ENCODE results near the gene AQR. TPM values are rescaled to one million over a fixed set of nuclear protein-coding genes. Genes with fewer than 3 reads are reported as not detected.
"Not testable (repeated sequence)": the region's sequence is repeated elsewhere in the genome, so short reads cannot be mapped to it uniquely, and the experiment has no call there.

Gene AQR
- total RNA-seq, 1 donor from 2014 or later = 21.9 TPM

GRCh38 chr15:34808016-34808415 lies 161.5 kb downstream of the AQR start:
- no peak overlapping the region for H3K27ac ChIP-seq
- H3K36me3 ChIP-seq = no peaks in the 10 kb centered on the region
- TF ChIP-seq POLR2A (IDR thresholded peaks at IDR 0.05) = no peak
- no peak for TF ChIP-seq POLR2AphosphoS5 (IDR thresholded peaks at IDR 0.05; ENCODE audit: insufficient read depth in 1 of 2, low read depth in 1 of 2)
- H3K27me3 ChIP-seq = no peaks in the 10 kb centered on the region
- DNase-seq (ENCODE audit: extremely low spot score in 2 of 2) = no peak
- H3K4me3 ChIP-seq = no peak overlapping the region
- no peaks in the 10 kb centered on the region for H3K9me3 ChIP-seq
- H3K4me1 ChIP-seq = no peaks in the 10 kb centered on the region
- intact Hi-C loops (cut with DNase I) = no loop called here

- H3K9me3 ChIP-seq; intact Hi-C loops (cut with DNase I); H3K36me3 ChIP-seq; H3K4me1 ChIP-seq; H3K27me3 ChIP-seq; H3K4me3 ChIP-seq; DNase-seq (ENCODE audit: extremely low spot score in 2 of 2); H3K27ac ChIP-seq: not testable (repeated sequence)
Observed at GRCh38 chr15:34807241-34807640, 162.3 kb downstream of the AQR start.

- no peaks in the 10 kb centered on the region for H3K9me3 ChIP-seq
- H3K4me1 ChIP-seq = no peaks in the 10 kb centered on the region
- H3K4me3 ChIP-seq = no peak overlapping the region
- DNase-seq (ENCODE audit: extremely low spot score in 2 of 2) = no peak
- TF ChIP-seq POLR2A (IDR thresholded peaks at IDR 0.05) = no peak
- no peak for TF ChIP-seq CTCF (IDR thresholded peaks at IDR 0.05)
- no peak for TF ChIP-seq POLR2AphosphoS5 (IDR thresholded peaks at IDR 0.05; ENCODE audit: insufficient read depth in 1 of 2, low read depth in 1 of 2)
- intact Hi-C loops (cut with DNase I) = no loop called here
- H3K36me3 ChIP-seq = no peaks in the 10 kb centered on the region
- no peak overlapping the region for H3K27ac ChIP-seq
- no peaks in the 10 kb centered on the region for H3K27me3 ChIP-seq
Observed at GRCh38 chr15:34804776-34805175, 164.8 kb downstream of the AQR start.

- intact Hi-C loops (cut with DNase I) = no loop called here
Observed at GRCh38 chr15:34804113-34804512, 165.4 kb downstream of the AQR start.

GRCh38 chr15:34802803-34803750 lies 166.5 kb downstream of the AQR start:
- Histone ChIP-seq H3K4me3 (no peak overlapping the region), H3K4me1 (no peaks in the 10 kb centered on the region), H3K27me3 (no peaks in the 10 kb centered on the region), H3K36me3 (no peaks in the 10 kb centered on the region), H3K27ac (no peak overlapping the region), H3K9me3 (no peaks in the 10 kb centered on the region)
- no peak for DNase-seq (ENCODE audit: extremely low spot score in 2 of 2)
- no peak for TF ChIP-seq POLR2A (IDR thresholded peaks at IDR 0.05)
- TF ChIP-seq CTCF (IDR thresholded peaks at IDR 0.05) = no peak
- no peak for TF ChIP-seq POLR2AphosphoS5 (IDR thresholded peaks at IDR 0.05; ENCODE audit: insufficient read depth in 1 of 2, low read depth in 1 of 2)
- intact Hi-C loops (cut with DNase I) = no loop called here

More at GRCh38 chr15:34804113-34804512, 165.4 kb downstream of the AQR start:
- Histone ChIP-seq H3K9me3 (no peaks in the 10 kb centered on the region), H3K27ac (no peak overlapping the region), H3K36me3 (no peaks in the 10 kb centered on the region), H3K4me3 (no peak overlapping the region), H3K27me3 (no peaks in the 10 kb centered on the region), H3K4me1 (no peaks in the 10 kb centered on the region)
- TF ChIP-seq CTCF (IDR thresholded peaks at IDR 0.05) (no peak), POLR2A (IDR thresholded peaks at IDR 0.05) (no peak), POLR2AphosphoS5 (IDR thresholded peaks at IDR 0.05; ENCODE audit: insufficient read depth in 1 of 2, low read depth in 1 of 2) (no peak)
- no peak for DNase-seq (ENCODE audit: extremely low spot score in 2 of 2)

- intact Hi-C loops (cut with DNase I) = no loop called here
- Histone ChIP-seq H3K27me3 (no peaks in the 10 kb centered on the region), H3K4me1 (no peaks in the 10 kb centered on the region), H3K4me3 (no peak overlapping the region), H3K36me3 (no peaks in the 10 kb centered on the region), H3K27ac (no peak overlapping the region), H3K9me3 (no peaks in the 10 kb centered on the region)
- TF ChIP-seq CTCF (IDR thresholded peaks at IDR 0.05) = no peak
- no peak for TF ChIP-seq POLR2AphosphoS5 (IDR thresholded peaks at IDR 0.05; ENCODE audit: insufficient read depth in 1 of 2, low read depth in 1 of 2)
- TF ChIP-seq POLR2A (IDR thresholded peaks at IDR 0.05) = no peak
- DNase-seq (ENCODE audit: extremely low spot score in 2 of 2) = no peak
Observed at GRCh38 chr15:34802371-34802770, 167.2 kb downstream of the AQR start.
